ENCODE data around the gene OR9I1.

Gene OR9I1

GRCh38 chr11:58125469-58125868 is at the start of gene OR9I1:
TSS of gene OR9I1 (minus strand) at chr11:58125530. CDS start at chr11:58119444, 6,086 bp downstream.
- no peak for DNase-seq

- DNase-seq, result no peak
These were observed 40.3 kb upstream of the OR9I1 start for GRCh38 chr11:58165504-58166106.

GRCh38 chr11:58164990-58165389 is 39.7 kb upstream of the OR9I1 start:
- no peak for DNase-seq

GRCh38 chr11:58164389-58164788 is 39.1 kb upstream of the OR9I1 start:
- no peak for DNase-seq

GRCh38 chr11:58152781-58153180 is 27.5 kb upstream of the OR9I1 start:
- DNase-seq, result no peak

GRCh38 chr11:58142761-58143160 is 17.4 kb upstream of the OR9I1 start:
- DNase-seq, result no peak

GRCh38 chr11:58135171-58135570 is 9.8 kb upstream of the OR9I1 start:
- DNase-seq, result no peak

GRCh38 chr11:58134151-58134550 is 8.8 kb upstream of the OR9I1 start:
- DNase-seq, result no peak

GRCh38 chr11:58133309-58134076 is 8.2 kb upstream of the OR9I1 start:
- DNase-seq, result no peak

- DNase-seq, result no peak
These were observed 2.0 kb upstream of the OR9I1 start for GRCh38 chr11:58127350-58127749.

GRCh38 chr11:58121096-58121495 is 4.2 kb downstream of the OR9I1 start:
- DNase-seq, result no peak

- DNase-seq, result no peak
These were observed 27.9 kb downstream of the OR9I1 start for GRCh38 chr11:58097437-58097836.

GRCh38 chr11:58086528-58086927 is 38.8 kb downstream of the OR9I1 start:
- DNase-seq, result no peak

GRCh38 chr11:58075781-58076180 is 49.5 kb downstream of the OR9I1 start:
- no peak for DNase-seq

GRCh38 chr11:58070585-58070984 is 54.7 kb downstream of the OR9I1 start:
- DNase-seq, result no peak

GRCh38 chr11:58068655-58069054 is 56.7 kb downstream of the OR9I1 start:
- DNase-seq, result peak in 1 of 2 experiments; percentile 39

GRCh38 chr11:58067685-58068084 is 57.6 kb downstream of the OR9I1 start:
- no peak for DNase-seq
